Endodermal cell (in vitro differentiated cells): ENCODE measurements around the gene NAV2. TPM values are rescaled to one million over a fixed set of nuclear protein-coding genes. Genes with fewer than 3 reads are reported as not detected.

Experiments
- DNase-seq: peaks from one replicate; pipeline ENCODE4 v3.0.0-alpha.2; 2017
- H3K27ac ChIP-seq: 2 replicates; pipeline ENCODE4 v1.5.1; 2013; ENCODE audit warnings: mild to moderate bottlenecking, low read depth, low read length, moderate library complexity
- H3K27me3 ChIP-seq: 2 replicates; pipeline ENCODE4 v1.6.1; 2013; ENCODE audit warnings: mild to moderate bottlenecking, low read length, moderate library complexity; ENCODE audit not compliant: insufficient read depth, control insufficient read depth, poor library complexity, severe bottlenecking
- H3K36me3 ChIP-seq: 2 replicates; pipeline ENCODE4 v1.7.0; 2013; ENCODE audit warnings: mild to moderate bottlenecking, low read length, moderate library complexity; ENCODE audit not compliant: control insufficient read depth, insufficient read depth
- H3K4me1 ChIP-seq: one replicate; pipeline ENCODE4 v1.7.0; 2013; ENCODE audit warnings: low read length; ENCODE audit not compliant: control insufficient read depth, insufficient read depth
- H3K4me3 ChIP-seq: 2 replicates; pipeline ENCODE4 v1.5.1; 2013; ENCODE audit warnings: mild to moderate bottlenecking, low read length, moderate library complexity
- H3K9ac ChIP-seq: 2 replicates; pipeline ENCODE4 v1.6.1; 2013; ENCODE audit warnings: mild to moderate bottlenecking, low read length, moderate library complexity; ENCODE audit not compliant: poor library complexity, severe bottlenecking; ENCODE audit errors: extremely low read depth
- H3K9me3 ChIP-seq: 2 replicates; pipeline ENCODE4 v1.6.1; 2013; ENCODE audit warnings: mild to moderate bottlenecking, low read length, moderate library complexity; ENCODE audit not compliant: control insufficient read depth
- H3K27ac Mint-ChIP-seq: 2 replicates; pipeline ENCODE4 v1.8.0; 2020; ENCODE audit warnings: mixed read lengths
- H3K27me3 Mint-ChIP-seq: 2 replicates; pipeline ENCODE4 v1.8.0; 2021; ENCODE audit warnings: mild to moderate bottlenecking, mixed read lengths; ENCODE audit not compliant: insufficient read depth
- H3K36me3 Mint-ChIP-seq: 2 replicates; pipeline ENCODE4 v1.8.0; 2020; ENCODE audit warnings: low read depth, mixed read lengths
- H3K4me1 Mint-ChIP-seq: 2 replicates; pipeline ENCODE4 v1.8.0; 2020; ENCODE audit warnings: mixed read lengths
- H3K4me3 Mint-ChIP-seq: 2 replicates; pipeline ENCODE4 v1.8.0; 2020; ENCODE audit warnings: mild to moderate bottlenecking, moderate library complexity, mixed read lengths
- H3K9me3 Mint-ChIP-seq: 2 replicates; pipeline ENCODE4 v1.8.0; 2020; ENCODE audit warnings: mild to moderate bottlenecking, mixed read lengths
- WGBS, 2 experiments: methylation state at CpG; one replicate each; pipeline versions ENCODE4 v1.1.5 to v1.1.7; 2013; ENCODE audit warnings: missing lambda C conversion rate in 2 of 2, mixed read lengths in 1 of 2; ENCODE audit not compliant: insufficient coverage in 1 of 2, insufficient read length in 1 of 2; 5-methylcytosine and 5-hydroxymethylcytosine counted together
- total RNA-seq, 2 donors: library from RNA; stranded (reverse); fragmentation: NEBNext Ultra II Directional in 1 of 2; extraction: Animal tissue kit (Norgen Biotek cat#: 25700) in 1 of 2; gene quantifications; 2 replicates in 1 of 2; 3 replicates in 1 of 2; pipeline ENCODE4 v1.2.1, GENCODE V29; 2021
- TF ChIP-seq, protein P1 (sequence below): fragments of 200-600 bp; sonication (generic); conservative IDR thresholded peaks from 2 replicates; pipeline ENCODE4 v1.5.0; 2021; ENCODE audit warnings: antibody characterized with exemption, mild to moderate bottlenecking

NAV2 gene
- total RNA-seq, 2 donors from 2014 or later, result 37.1 to 42.4 TPM

DNA sequence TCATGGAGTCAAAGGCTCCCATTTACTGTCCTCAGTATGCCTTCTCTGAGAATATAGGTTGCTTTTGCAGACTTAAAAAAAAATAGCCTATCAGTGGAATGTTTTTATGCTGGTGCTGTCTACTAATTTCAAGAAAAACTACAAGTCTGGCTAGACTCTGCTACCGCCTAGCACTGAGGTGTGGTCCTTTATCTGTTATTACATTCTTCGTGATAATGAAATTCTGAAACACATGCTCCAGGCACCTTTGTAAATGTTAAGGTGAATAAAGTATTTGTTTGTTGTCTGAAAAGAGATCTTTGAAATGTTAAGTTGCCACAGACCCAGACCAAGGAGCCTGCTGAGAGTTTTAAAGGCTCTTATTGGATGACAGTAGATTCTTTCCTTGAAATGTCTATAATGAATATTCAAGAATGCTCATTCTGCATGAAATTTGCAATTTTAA is 352.3 kb downstream of the NAV2 start:
- H3K4me1 Mint-ChIP-seq, result peaks cover 33% of the 10 kb centered on the region
- H3K36me3 Mint-ChIP-seq, result peaks cover 41% of the 10 kb centered on the region

DNA sequence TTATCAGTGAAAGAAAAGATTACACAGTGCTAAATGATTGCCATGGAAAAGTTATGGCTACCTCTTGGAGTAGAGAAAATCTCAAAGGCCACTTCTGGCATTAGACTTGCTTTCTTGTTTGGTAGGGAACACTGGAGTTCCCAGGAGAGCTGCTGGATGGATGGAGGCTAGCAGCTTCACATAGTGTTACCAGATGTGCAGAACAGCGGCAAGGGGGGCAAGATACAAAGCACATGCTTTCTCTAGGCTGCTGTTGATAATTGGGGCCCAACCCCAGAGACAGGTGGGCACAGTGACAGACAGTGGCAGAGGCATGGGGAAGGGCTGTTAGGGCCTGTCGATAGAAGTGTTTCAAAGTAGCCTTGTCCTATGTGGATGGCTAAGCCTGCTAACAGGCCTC is 352.8 kb downstream of the NAV2 start:
- Histone ChIP-seq H3K9ac (no peak overlapping the region), H3K4me3 (no peak overlapping the region), H3K27ac (no peak overlapping the region), H3K9me3 (no peaks in the 10 kb centered on the region), H3K27me3 (no peaks in the 10 kb centered on the region), H3K4me1 (no peaks in the 10 kb centered on the region), H3K36me3 (no peaks in the 10 kb centered on the region)
- no peaks in the 10 kb centered on the region for H3K9me3 Mint-ChIP-seq
- H3K4me1 Mint-ChIP-seq, result peaks cover 33% of the 10 kb centered on the region
- H3K27me3 Mint-ChIP-seq, result no peaks in the 10 kb centered on the region
- TF ChIP-seq, protein P1, sequence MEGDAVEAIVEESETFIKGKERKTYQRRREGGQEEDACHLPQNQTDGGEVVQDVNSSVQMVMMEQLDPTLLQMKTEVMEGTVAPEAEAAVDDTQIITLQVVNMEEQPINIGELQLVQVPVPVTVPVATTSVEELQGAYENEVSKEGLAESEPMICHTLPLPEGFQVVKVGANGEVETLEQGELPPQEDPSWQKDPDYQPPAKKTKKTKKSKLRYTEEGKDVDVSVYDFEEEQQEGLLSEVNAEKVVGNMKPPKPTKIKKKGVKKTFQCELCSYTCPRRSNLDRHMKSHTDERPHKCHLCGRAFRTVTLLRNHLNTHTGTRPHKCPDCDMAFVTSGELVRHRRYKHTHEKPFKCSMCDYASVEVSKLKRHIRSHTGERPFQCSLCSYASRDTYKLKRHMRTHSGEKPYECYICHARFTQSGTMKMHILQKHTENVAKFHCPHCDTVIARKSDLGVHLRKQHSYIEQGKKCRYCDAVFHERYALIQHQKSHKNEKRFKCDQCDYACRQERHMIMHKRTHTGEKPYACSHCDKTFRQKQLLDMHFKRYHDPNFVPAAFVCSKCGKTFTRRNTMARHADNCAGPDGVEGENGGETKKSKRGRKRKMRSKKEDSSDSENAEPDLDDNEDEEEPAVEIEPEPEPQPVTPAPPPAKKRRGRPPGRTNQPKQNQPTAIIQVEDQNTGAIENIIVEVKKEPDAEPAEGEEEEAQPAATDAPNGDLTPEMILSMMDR, result no peak
- peaks cover 42% of the 10 kb centered on the region for H3K36me3 Mint-ChIP-seq
- 86 to 100% methylated on average over 1 to 2 of the region's 2 CpGs for WGBS, 2 experiments
- no peak overlapping the region for H3K4me3 Mint-ChIP-seq
- H3K27ac Mint-ChIP-seq, result no peak overlapping the region
- peak; percentile 57 for DNase-seq

More for the DNA sequence above, 352.3 kb downstream of the NAV2 start:
- H3K9me3 Mint-ChIP-seq, result no peaks in the 10 kb centered on the region
- no peaks in the 10 kb centered on the region for H3K27me3 Mint-ChIP-seq
- no peak overlapping the region for H3K27ac ChIP-seq
- 54 to 71% methylated on average over 2 of the region's 2 CpGs for WGBS, 2 experiments
- peak; percentile 42 for DNase-seq
- H3K9me3 ChIP-seq, result no peaks in the 10 kb centered on the region
- no peak overlapping the region for H3K9ac ChIP-seq
- peak overlapping the region; percentile 33 for H3K27ac Mint-ChIP-seq
- H3K4me1 ChIP-seq, result no peaks in the 10 kb centered on the region
- H3K4me3 ChIP-seq, result no peak overlapping the region
- no peak overlapping the region for H3K4me3 Mint-ChIP-seq
- TF ChIP-seq, protein P1, result no peak
- H3K36me3 ChIP-seq, result no peaks in the 10 kb centered on the region
- H3K27me3 ChIP-seq, result no peaks in the 10 kb centered on the region

DNA sequence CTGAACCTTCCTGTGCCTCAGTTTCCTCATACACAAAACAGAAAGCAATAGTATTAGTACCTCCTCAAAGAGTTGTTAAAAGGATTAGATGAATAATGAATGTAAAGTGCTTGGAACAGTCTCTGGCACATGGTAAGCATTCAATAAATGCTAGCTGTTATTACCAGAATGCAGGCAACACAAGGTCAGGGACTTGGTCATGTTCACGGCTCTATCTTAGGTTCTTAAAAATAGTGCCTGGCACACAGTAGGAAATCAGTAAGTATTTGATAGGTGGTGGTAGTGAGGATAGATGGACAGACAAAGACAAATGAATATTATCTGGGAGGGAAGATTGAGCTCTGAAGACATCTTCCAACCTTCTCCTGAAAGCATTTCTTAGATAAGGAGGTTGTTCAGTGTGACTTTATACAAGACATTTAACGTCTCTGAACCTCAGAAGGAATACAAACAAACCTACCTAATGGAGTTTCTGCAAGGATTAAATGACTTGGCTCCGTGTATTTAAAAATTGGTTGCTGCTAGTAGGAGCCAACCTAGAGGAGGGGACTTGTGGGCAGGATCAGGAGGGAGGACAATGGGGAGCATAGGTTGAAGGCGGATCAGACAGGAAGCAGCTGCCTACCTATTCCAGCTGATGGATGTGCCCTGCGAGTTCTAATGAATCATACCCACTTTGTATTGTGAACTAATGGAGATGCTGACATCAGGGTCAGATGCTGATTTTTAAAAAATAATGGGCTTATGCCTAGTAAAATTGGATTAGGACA is 353.6 kb downstream of the NAV2 start:
- no peak overlapping the region for H3K4me3 ChIP-seq
- no peaks in the 10 kb centered on the region for H3K4me1 ChIP-seq
- peak overlapping the region; percentile 23 for H3K27ac Mint-ChIP-seq
- H3K9me3 ChIP-seq, result no peaks in the 10 kb centered on the region
- H3K4me3 Mint-ChIP-seq, result no peak overlapping the region
- H3K27ac ChIP-seq, result no peak overlapping the region
- no peaks in the 10 kb centered on the region for H3K27me3 ChIP-seq
- peak; percentile 35 for DNase-seq
- H3K36me3 Mint-ChIP-seq, result peaks cover 43% of the 10 kb centered on the region
- H3K4me1 Mint-ChIP-seq, result peaks cover 33% of the 10 kb centered on the region
- TF ChIP-seq, protein P1, result no peak
- H3K27me3 Mint-ChIP-seq, result no peaks in the 10 kb centered on the region
- no peak overlapping the region for H3K9ac ChIP-seq
- 94 to 96% methylated on average over 3 to 5 of the region's 5 CpGs for WGBS, 2 experiments
- no peaks in the 10 kb centered on the region for H3K9me3 Mint-ChIP-seq
- no peaks in the 10 kb centered on the region for H3K36me3 ChIP-seq
